Smooth muscle cell (in vitro differentiated cells): Measurements from ENCODE around the gene DBH. TPM values are rescaled to one million over a fixed set of nuclear protein-coding genes. Genes with fewer than 3 reads are reported as not detected.

Experiments used
- DNase-seq: peaks from one replicate; lab custom pipeline; 2025; ENCODE audit not compliant: unreplicated experiment; lab: John Stamatoyannopoulos, UW
- H2AFZ ChIP-seq: fragments of 200-600 bp; sonication (generic); 2 replicates; pipeline ENCODE4 v1.6.0; 2016; ENCODE audit warnings: antibody characterized with exemption, low read depth, mild to moderate bottlenecking
- H3F3A ChIP-seq: fragments of 200-600 bp; sonication (generic); 2 replicates; pipeline ENCODE4 v1.6.0; 2017; ENCODE audit warnings: antibody characterized with exemption, low read depth
- H3K27ac ChIP-seq: fragments of 200-600 bp; sonication (generic); 2 replicates; pipeline ENCODE4 v1.5.1; 2016; ENCODE audit warnings: low read depth, mild to moderate bottlenecking
- H3K27me3 ChIP-seq: fragments of 200-600 bp; sonication (generic); 2 replicates; pipeline ENCODE4 v1.6.1; 2016; ENCODE audit warnings: low read depth, mild to moderate bottlenecking
- H3K36me3 ChIP-seq: fragments of 200-600 bp; sonication (generic); 2 replicates; pipeline ENCODE4 v1.5.1; 2016; ENCODE audit warnings: low read depth
- H3K4me1 ChIP-seq: fragments of 200-600 bp; sonication (generic); 2 replicates; pipeline ENCODE4 v1.5.1; 2016; ENCODE audit warnings: low read depth
- H3K4me2 ChIP-seq: fragments of 200-600 bp; sonication (generic); 2 replicates; pipeline ENCODE4 v1.6.0; 2016; ENCODE audit warnings: mild to moderate bottlenecking
- H3K4me3 ChIP-seq: fragments of 200-600 bp; sonication (generic); 2 replicates; pipeline ENCODE4 v1.5.1; 2016; ENCODE audit warnings: mild to moderate bottlenecking
- H3K79me2 ChIP-seq: fragments of 200-600 bp; sonication (generic); 2 replicates; pipeline ENCODE4 v1.6.0; 2016; ENCODE audit warnings: low read depth, mild to moderate bottlenecking
- H3K9ac ChIP-seq: fragments of 200-600 bp; sonication (generic); 2 replicates; pipeline ENCODE4 v1.6.0; 2016; ENCODE audit warnings: low read depth
- H3K9me3 ChIP-seq: fragments of 200-600 bp; sonication (generic); replicated peaks from 2 replicates; pipeline ENCODE4 v1.5.1; 2016; ENCODE audit warnings: low read depth
- H4K20me1 ChIP-seq: fragments of 200-600 bp; sonication (generic); 2 replicates; pipeline ENCODE4 v1.6.0; 2016; ENCODE audit warnings: low read depth
- WGBS: methylation state at CpG from one replicate; pipeline ENCODE4 v1.1.7; 2016; ENCODE audit warnings: low lambda C conversion rate; 5-methylcytosine and 5-hydroxymethylcytosine counted together
- polyA plus RNA-seq: library from polyadenylated mRNA; unstranded; fragments of >200 nt; fragmentation: Nextera tagmentation; extraction: Ambion mirVana; gene quantifications from 2 replicates; pipeline ENCODE4 v1.2.1, GENCODE V29; 2016
- total RNA-seq: library from RNA; depleted of rRNA; stranded (reverse); fragments of >200 nt; gene quantifications from 2 replicates; pipeline ENCODE4 v1.2.3, GENCODE V29; 2014
- TF ChIP-seq, protein P1 (sequence below): fragments of 200-600 bp; sonication (generic); IDR thresholded peaks from 2 replicates; pipeline ENCODE4 v1.5.1; 2017; ENCODE audit warnings: borderline replicate concordance, mild to moderate bottlenecking, antibody characterized with exemption; ENCODE audit not compliant: insufficient read depth, poor library complexity, severe bottlenecking

DBH gene
- total and polyA plus RNA-seq, 2 experiments from 2014 or later: 0.22 TPM; not detected in 1

DNA sequence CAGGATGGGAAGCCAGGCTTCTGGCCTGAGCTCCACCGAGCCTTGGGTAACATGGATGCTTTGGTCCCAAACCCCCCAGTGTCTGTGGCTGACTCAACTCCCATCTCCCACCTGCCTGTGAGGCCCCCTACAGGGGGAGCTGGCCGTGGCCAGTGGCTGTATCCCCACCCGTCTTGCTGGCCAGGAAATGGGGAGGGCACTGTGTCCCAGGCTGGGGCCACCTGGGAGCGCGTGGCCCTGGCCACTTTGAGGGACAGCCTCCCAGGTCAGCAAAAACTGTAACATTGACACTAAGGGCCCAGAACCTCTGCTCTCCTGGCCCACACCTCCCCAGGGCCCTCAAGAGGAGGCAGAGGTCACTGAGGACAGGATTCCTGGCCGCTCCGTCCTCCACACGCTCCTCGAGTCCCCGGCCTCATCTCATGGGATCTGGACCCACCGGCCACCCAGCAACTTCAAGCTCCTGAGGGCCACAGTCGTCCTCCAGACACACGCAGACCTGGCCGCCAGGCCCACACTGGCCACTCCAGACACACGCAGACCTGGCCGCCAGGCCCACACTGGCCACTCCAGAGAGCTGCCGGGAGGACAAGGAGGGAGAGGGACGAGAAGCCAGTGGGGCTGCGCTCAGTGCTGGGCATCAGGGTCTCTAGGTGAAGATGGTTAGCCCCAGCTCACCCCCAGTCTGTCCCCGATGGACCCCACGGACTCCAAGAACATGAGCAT, 44.2 kb downstream of the DBH start:
- Histone ChIP-seq H3K79me2 (no peaks in the 10 kb centered on the region), H3K9me3 (no peaks in the 10 kb centered on the region), H3K4me2 (no peak overlapping the region), H3K4me1 (no peaks in the 10 kb centered on the region), H3F3A (peaks cover 3% of the 10 kb centered on the region), H3K27ac (no peak overlapping the region), H2AFZ (no peak overlapping the region), H3K4me3 (no peak overlapping the region), H3K27me3 (no peaks in the 10 kb centered on the region), H4K20me1 (no peaks in the 10 kb centered on the region), H3K36me3 (no peaks in the 10 kb centered on the region), H3K9ac (no peak overlapping the region)
- WGBS: 96% methylated on average over 21 of the region's 21 CpGs
- TF ChIP-seq, protein P1, sequence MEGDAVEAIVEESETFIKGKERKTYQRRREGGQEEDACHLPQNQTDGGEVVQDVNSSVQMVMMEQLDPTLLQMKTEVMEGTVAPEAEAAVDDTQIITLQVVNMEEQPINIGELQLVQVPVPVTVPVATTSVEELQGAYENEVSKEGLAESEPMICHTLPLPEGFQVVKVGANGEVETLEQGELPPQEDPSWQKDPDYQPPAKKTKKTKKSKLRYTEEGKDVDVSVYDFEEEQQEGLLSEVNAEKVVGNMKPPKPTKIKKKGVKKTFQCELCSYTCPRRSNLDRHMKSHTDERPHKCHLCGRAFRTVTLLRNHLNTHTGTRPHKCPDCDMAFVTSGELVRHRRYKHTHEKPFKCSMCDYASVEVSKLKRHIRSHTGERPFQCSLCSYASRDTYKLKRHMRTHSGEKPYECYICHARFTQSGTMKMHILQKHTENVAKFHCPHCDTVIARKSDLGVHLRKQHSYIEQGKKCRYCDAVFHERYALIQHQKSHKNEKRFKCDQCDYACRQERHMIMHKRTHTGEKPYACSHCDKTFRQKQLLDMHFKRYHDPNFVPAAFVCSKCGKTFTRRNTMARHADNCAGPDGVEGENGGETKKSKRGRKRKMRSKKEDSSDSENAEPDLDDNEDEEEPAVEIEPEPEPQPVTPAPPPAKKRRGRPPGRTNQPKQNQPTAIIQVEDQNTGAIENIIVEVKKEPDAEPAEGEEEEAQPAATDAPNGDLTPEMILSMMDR: no peak
- no peak for DNase-seq

DNA sequence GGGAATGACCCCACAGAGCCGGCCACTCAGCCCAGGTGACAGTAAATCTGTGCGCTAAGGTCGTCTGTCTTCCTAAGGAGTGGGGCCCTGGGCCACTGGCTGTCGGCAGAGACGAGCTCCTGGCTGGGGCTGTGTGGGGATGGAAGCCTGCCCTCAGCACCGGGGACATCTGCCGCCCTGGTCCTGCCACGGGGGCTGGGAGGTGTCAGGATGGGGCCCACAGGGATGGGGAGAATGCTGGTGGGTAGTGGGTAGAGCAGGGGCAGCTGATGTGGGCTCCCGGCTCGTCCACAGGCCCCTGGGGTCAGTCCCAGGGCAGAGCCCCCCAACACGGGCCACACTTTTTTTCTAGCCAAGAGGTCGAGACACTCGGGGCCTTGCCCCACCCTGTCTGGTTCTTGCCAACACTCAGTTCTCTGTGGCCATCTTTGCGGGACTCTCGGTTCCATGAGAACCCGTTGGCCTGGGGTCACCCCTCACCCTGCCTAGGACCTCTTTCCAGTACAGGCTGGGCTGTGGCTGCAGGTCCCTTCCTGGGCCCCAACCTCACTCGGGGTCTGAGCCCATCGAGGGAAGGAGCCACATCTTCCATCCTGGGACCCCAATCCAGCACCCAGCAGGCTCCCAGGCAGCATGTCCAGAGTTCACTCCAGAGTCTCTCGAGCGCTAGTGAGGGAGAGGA, 45.0 kb downstream of the DBH start:
- Histone ChIP-seq H3K36me3 (no peaks in the 10 kb centered on the region), H3K27me3 (no peaks in the 10 kb centered on the region), H3K9ac (no peak overlapping the region), H3K4me2 (no peak overlapping the region), H3K9me3 (no peaks in the 10 kb centered on the region), H4K20me1 (no peaks in the 10 kb centered on the region), H2AFZ (no peak overlapping the region), H3K4me1 (no peaks in the 10 kb centered on the region), H3F3A (peaks cover 3% of the 10 kb centered on the region), H3K4me3 (no peak overlapping the region), H3K27ac (no peak overlapping the region), H3K79me2 (no peaks in the 10 kb centered on the region)
- no peak for DNase-seq
- TF ChIP-seq, protein P1: no peak
- 93% methylated on average over 17 of the region's 20 CpGs for WGBS

GRCh38 chr9:133681658-133682306, 45.6 kb downstream of the DBH start:
- H3K27me3 ChIP-seq: no peaks in the 10 kb centered on the region
- 97% methylated on average over 33 of the region's 35 CpGs for WGBS
- no peaks in the 10 kb centered on the region for H3K9me3 ChIP-seq
- H3K27ac ChIP-seq: no peak overlapping the region
- no peak overlapping the region for H3K4me3 ChIP-seq
- no peak for DNase-seq
- H3K9ac ChIP-seq: no peak overlapping the region
- TF ChIP-seq, protein P1: no peak
- peaks cover 3% of the 10 kb centered on the region for H3F3A ChIP-seq
- no peaks in the 10 kb centered on the region for H3K36me3 ChIP-seq
- H2AFZ ChIP-seq: no peak overlapping the region
- no peaks in the 10 kb centered on the region for H3K4me1 ChIP-seq
- no peaks in the 10 kb centered on the region for H3K79me2 ChIP-seq
- no peaks in the 10 kb centered on the region for H4K20me1 ChIP-seq
- H3K4me2 ChIP-seq: no peak overlapping the region
